Stimulated activated CD4-positive, alpha-beta T cell treated with anti-CD3 and anti-CD28 coated beads, Interleukin-2, amount 100 ng/mL, for 24 hours (primary cell): Measurements from ENCODE around the gene MDM4.
"Not testable (repeated sequence)": the region's sequence is repeated elsewhere in the genome, so short reads cannot be mapped to it uniquely, and the experiment has no call there.

Experiments used
- DNase-seq, 2 donors: peaks; one replicate each; pipeline ENCODE4 v3.0.0-alpha.2; 2020

The MDM4 gene

DNA sequence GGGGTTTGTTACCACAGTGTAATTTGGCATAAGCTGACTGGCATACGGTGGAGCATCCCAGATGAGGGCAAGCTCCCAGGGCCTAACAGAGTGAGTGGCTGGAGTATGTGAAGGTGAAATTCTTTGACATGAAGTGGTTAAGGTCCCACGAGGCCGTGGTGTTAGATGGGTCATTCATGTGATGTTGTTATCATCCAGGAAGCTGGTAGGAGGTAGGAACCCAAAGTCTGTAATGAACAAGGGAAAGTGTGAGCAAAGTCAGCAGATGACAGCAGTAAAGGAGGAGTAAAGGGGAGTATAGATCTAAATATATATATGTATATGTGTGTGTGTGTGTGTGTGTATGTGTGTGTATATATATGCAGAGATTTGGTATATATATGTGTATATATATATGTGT is 47.6 kb downstream of the MDM4 start:
- no peak for DNase-seq

GRCh38 chr1:204564835-204565234 is 48.6 kb downstream of the MDM4 start:
- DNase-seq, result peak in 1 of 2 donors; percentile 10

GRCh38 chr1:204565617-204566582 is 49.7 kb downstream of the MDM4 start:
- peak; percentile 30 to 56 for DNase-seq

- DNase-seq, result no peak
Observed at GRCh38 chr1:204566583-204566955, 50.4 kb downstream of the MDM4 start.

GRCh38 chr1:204567071-204567470 is 50.9 kb downstream of the MDM4 start:
- no peak for DNase-seq

DNA sequence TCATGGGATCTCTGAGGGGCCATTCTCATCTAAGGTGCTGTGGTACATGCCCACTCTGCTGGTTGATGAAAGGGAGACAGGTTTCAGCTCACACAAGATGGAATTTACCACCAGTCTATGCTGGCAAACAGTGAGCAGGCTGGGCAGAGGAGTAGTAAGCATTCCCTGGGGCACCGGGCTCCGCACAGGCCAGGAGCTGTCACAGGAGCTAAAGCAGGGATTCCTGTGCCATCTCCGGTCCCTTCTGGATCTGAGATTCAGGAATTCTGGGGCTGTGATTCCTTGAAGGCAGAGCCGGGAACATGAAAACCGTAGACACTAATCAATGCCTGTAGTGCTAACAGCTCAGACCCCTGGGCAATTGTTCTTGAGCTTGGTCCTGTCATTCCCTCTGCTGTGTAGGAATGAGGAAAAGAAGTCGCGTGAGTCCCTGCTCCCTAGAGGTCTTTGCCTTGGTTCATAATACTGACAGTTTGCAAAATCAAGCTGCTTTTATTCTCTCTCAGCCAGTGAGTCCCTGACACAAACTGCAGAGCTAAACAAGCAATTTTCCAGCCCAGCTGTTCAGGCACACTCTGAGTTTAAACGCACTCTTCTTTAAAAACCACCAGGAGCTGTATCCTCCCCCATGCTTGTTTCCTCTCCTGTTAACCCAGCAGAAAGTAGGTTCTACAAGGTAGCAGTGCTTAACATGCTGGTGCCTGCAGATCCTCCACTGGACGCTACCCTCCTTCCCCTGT is 52.5 kb downstream of the MDM4 start:
- DNase-seq, result no peak

DNA sequence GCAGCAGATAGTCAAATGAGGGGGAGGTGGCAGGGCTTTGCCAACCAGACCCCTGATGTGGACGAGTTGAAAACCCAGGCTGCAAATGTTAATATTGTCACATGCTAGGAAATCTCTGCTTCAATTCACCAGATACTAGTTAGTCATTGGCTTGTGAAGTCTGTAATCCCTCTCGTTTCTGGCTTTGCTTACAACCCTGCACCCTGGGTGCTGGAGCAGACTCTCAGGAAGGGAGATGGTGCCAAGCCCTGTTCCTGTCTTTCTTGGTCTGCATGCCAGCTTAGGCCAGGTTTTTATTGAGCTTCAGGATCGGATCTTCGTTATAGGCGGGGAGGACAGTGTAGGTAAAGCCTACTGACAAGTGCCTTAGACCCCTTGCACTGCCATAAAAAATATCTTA is 53.3 kb downstream of the MDM4 start:
- DNase-seq, result no peak

- DNase-seq, result not testable (repeated sequence)
Observed at GRCh38 chr1:204570021-204570420, 53.8 kb downstream of the MDM4 start.

GRCh38 chr1:204571128-204571527 is 54.9 kb downstream of the MDM4 start:
- no peak for DNase-seq

GRCh38 chr1:204571631-204572030 is 55.4 kb downstream of the MDM4 start:
- no peak for DNase-seq

DNA sequence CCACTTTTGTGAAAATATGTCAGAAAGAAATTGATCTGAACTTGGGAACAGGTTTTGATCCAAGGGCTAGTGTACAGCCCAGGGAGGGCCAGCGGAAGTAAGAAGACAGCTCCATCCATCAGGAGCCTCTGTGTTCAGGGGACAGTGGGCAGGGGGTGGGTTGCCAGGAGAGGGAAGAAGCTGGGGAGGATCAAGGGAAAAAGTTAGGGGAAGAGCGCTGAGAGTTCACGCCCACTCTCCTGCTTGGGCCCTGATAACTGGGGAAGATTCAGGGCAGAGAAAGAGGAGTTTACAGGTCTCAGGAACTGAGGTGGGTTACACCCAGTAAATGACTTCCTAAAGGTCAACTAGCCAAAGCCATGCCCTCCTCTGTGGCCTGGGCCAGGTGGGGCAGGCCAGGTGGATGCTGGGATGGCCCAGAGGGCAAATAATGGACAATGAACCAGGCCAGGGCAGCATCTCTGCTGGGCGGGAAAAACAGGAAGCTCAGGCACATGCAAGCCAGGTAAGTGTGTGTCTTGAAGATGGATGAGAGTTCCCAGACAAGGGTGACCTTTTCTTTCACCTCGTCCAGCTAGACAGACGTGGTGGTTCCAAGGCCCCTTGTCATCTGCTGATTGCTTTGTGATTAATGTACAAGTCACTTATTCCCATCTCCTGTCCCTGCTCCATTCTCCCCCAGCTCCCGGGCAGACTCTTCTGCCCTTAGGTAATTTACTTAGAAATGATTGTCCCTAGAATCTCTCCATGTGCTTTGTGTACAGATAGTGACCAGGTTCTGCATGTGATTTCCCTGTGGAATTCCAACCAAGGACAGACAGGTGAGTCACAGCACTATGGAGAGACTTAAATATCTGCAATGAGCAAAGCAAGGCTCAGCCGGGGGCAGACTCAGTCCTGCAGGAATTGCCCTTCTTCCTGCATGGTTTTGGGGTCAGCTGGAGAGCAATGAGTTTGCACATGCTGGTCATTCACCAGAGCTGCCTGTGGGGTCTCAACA is 57.0 kb downstream of the MDM4 start:
- no peak for DNase-seq

- DNase-seq, result no peak
Observed at GRCh38 chr1:204574016-204574864, 58.0 kb downstream of the MDM4 start.

- DNase-seq, result no peak
Observed at GRCh38 chr1:204574865-204575163, 58.6 kb downstream of the MDM4 start.

DNA sequence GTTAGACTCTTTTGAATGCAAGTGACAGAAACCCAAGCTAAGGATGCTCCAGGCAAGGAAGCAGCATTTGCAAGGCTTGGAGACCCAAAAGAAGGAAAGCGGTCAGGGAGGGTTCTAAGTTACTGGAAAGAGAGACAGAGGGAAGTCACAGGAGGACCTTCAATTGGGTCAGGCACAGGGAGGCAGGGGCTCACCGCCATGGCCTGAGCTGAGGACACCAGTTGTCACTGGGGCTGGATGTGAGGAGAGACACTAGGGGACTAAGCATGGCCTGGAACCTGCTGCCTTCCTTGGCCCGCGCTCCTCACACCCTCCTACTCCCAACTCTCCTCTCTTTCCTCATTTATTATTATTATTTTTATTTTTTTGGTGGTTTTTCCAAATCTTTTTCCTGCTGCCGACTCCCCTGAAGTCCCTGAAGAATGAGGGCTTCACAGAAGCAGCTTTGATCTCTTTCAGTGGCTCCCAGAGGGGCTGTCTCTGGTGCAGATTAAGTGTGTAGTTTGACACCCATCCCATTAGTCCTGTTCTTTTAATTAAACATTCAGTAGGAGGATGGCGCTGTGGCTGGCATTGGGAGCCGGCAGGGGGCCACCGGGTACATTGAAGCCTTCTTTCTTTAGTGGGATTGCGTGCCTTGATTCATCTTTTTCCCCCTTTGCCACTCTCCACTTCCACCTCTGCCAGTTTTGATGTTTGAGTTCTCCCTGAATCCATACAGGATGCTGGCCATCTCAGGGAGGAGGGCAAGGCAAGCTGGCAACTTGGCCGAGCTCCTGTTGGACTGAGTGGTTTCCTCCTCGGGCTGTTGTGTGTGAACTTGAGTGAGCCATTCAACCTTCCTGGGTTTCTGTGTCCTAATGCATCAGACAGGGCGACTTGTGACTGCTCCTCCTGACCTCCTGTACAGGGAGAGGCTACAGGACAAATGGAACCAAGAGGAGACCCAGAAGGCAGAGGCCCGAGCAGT is 59.3 kb downstream of the MDM4 start:
- no peak for DNase-seq

DNA sequence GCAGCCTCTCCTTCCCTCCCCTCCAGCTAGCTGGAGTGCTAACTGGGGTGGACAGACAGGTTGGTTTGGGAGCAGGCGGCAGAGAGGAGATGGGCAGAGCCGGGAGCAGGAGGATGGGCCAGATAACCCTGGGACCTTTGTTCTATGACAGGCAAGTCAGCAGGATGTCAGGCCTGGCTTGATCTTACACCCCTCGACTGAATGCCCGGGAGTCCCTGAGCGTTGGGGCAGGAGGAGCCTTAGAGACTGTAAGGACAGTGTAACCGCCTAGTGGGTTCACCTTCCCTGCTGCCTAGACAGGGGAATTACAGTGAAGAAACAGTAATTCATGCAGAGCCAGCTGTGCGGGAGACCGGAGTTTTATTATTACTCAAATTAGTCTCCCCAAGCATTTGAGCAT is 60.2 kb downstream of the MDM4 start:
- no peak for DNase-seq

DNA sequence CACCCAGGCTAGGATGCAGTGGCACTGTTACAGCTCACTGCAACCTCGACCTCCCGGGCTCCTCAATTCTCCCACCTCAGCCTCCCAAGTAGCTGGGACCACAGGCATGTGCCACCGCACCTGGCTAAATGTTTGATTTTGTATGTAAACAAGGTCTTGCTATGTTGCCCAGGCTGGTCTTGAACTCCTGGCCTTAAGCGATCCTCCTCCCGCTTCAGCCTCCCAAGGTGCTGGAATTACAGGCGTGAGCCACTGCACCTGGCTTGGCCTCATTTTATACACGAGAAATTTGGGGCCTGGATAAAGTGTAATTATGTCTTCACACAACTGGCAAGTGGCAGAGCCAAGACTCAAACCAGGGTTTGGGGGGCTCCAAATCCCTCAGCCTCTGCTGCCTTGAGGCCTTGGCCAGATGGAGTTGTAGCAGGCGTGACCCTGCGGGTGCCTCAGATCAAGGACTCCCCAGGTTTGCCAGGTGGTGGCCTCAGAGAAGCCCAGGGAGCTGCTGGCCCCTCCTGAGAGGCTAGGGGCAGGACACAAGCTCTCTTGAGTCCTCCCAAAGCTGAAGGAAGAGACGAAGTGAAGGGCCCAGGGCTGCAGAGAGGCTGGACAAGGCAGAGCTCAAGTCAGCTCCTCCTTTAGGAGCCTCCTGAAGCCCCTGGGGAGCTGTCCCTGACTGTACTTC is 61.7 kb downstream of the MDM4 start:
- DNase-seq, result no peak

DNA sequence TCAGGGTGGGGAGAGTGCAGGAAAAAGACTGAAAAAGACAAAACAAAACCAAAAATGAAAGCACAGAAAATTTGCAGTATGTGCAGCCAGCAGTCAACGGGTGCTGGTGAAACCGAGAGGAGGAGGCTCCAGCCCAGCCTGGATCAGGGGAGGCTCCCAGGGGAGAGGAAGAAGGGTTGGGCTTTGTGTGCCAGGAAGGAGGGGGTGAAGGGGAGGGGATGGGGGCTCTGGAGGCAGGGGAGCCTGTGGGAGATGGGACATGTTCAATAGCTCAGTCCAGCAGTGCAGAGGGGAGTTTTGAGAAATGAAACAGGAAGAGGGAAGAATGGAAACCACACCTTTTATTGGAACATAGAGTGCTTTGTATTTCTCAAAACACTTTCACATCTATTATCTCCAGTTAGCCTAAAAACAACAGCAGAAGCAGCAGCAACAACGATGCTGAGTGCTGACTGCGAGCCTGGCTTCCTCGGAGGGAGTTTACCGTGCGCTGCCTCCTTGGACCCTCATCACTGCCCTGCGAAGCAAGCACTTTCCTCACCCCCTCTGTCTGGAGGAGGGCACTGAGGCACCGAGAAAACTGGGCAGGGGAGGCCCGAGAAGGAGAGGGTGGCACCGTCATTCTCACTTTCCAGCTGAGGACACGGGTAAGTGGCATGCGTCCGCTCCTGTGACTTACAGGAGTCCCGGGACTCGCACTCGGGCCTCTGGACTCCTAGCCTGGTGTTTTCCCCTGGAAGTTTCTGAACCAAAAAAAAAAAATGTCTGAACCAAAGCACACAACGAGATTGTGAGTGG is 62.9 kb downstream of the MDM4 start:
- DNase-seq, result peak; percentile 35 to 42

GRCh38 chr1:204579681-204580080 is 63.5 kb downstream of the MDM4 start:
- no peak for DNase-seq

DNA sequence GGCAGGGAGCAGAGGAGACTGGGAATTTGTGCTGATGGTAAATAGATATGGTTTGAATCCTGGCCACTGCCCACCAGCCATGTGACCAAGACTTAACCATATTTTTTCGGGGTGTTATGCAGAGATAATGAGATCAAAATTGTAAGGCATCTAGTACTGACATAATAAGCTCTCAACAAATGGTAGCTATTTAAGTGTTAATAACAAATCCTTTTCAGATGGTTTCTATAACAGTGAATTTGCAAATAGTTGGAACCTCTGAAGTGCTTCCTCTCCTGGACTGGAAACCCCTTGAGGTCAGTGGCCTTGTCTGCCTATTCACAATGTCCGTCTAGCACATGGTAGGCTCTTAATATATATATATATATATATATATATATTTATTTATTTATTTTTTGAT is 64.7 kb downstream of the MDM4 start:
- no peak for DNase-seq
